Skeletal muscle tissue (tissue), 4 donors: ENCODE results near the gene SLC39A3. TPM values are rescaled to one million over a fixed set of nuclear protein-coding genes. Genes with fewer than 3 reads are reported as not detected.

ENCODE experiments used
- H3K27ac ChIP-seq: one replicate; pipeline ENCODE4 v1.7.0; 2013; ENCODE audit warnings: mild to moderate bottlenecking, low read depth, low read length, inconsistent platforms
- H3K27me3 ChIP-seq, 3 donors: one replicate each; pipeline ENCODE4 v1.7.0; 2013; ENCODE audit warnings: low read length in 3 of 3; ENCODE audit not compliant: control insufficient read depth in 3 of 3, insufficient read depth in 3 of 3
- H3K36me3 ChIP-seq, 3 donors: one replicate each; pipeline ENCODE4 v1.7.0; 2013; ENCODE audit warnings: low read length in 3 of 3; ENCODE audit not compliant: control insufficient read depth in 3 of 3, insufficient read depth in 3 of 3
- H3K4me1 ChIP-seq, 3 donors: one replicate each; pipeline ENCODE4 v1.7.0; 2013; ENCODE audit warnings: low read length in 3 of 3, mild to moderate bottlenecking in 3 of 3; ENCODE audit not compliant: control insufficient read depth in 3 of 3, insufficient read depth in 3 of 3
- H3K4me3 ChIP-seq, 3 donors: one replicate each; pipeline ENCODE4 v1.7.0; 2013; ENCODE audit warnings: low read length in 3 of 3
- H3K9ac ChIP-seq, 3 donors: one replicate each; pipeline ENCODE4 v1.7.0; 2013; ENCODE audit warnings: low read length in 3 of 3, mild to moderate bottlenecking in 3 of 3, moderate library complexity in 2 of 3, low read depth in 1 of 3
- H3K9me3 ChIP-seq, 3 donors: one replicate each; pipeline ENCODE4 v1.7.0; 2013; ENCODE audit warnings: low read length in 3 of 3; ENCODE audit not compliant: control insufficient read depth in 3 of 3
- total RNA-seq: library from RNA; depleted of rRNA; stranded (reverse); fragments of >200 nt; gene quantifications from one replicate; pipeline ENCODE4 v1.2.3, GENCODE V29; 2014
- donor health status: Osteomylitis.

The SLC39A3 gene
- total RNA-seq, 1 donor from 2014 or later = 8.4 TPM

DNA sequence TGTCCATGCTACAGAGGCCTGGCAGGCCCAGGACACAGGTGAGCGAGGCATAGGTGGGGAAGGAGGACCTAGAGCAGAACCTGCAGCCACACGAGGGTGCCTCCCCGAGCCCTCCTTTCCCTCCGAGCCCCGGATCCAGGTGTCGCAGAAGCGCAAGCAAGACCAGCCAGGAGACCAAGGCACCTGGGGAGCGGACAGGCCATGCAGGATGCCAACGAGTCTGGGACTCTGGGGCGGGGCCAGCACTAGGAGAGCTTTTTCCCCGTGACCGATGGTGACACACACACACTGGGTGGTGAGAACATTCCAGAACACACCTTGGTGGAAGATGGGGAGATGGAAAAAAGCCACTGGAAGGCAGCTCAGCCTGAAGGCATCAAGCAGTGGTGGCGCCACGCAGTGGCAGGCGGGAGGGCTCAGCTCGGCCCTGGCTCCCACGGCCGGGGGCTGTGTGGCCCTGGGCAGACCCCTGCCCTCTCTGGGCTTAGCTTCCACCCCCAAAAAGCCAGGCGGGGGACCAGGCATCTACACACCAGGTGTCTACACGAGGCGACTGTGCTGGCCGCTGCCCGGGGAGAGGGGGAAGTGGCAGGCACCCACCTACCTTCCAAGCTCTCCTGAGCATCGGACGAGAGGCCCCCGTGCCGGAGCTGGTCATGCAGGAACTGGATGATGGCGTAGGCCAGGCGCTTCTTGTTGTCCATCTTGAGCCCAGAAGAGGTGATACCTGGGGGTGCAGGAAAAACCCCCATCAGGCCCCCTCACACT is 28.7 kb upstream of the SLC39A3 start:
- Histone ChIP-seq H3K4me3 (no peak overlapping the region), H3K36me3 (peaks cover 27 to 33% (median 30%) of the 10 kb centered on the region in 3 donors), H3K27me3 (no peaks in the 10 kb centered on the region), H3K9ac (no peak overlapping the region), H3K27ac (no peak overlapping the region), H3K9me3 (no peaks in the 10 kb centered on the region), H3K4me1 (peaks cover 27 to 34% (median 33%) of the 10 kb centered on the region in 3 donors)

DNA sequence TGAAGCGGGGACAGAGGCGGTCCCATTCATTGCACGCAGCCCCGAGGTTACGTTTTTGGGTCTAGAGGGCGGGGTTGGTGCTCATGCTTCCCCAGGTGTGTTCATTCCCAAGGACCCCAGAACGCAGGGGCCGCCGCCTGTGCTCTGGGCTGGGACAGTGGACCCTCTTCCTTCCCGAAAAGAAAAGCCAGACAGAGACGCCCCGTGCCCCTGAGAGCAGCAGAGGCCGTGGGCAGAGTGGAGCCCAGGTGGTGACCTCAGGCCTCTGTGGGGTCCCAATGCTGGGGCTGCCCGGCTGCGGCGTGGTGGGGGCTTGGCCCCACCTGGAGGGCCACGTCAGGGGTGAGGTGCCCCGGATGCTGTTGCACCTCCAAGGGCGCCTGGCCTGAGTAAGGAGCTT is 27.9 kb upstream of the SLC39A3 start:
- Histone ChIP-seq H3K9ac (no peak overlapping the region), H3K36me3 (peaks cover 35 to 38% (median 38%) of the 10 kb centered on the region in 3 donors), H3K4me1 (peaks cover 27 to 34% (median 33%) of the 10 kb centered on the region in 3 donors), H3K27me3 (no peaks in the 10 kb centered on the region), H3K9me3 (no peaks in the 10 kb centered on the region), H3K27ac (no peak overlapping the region), H3K4me3 (no peak overlapping the region)

DNA sequence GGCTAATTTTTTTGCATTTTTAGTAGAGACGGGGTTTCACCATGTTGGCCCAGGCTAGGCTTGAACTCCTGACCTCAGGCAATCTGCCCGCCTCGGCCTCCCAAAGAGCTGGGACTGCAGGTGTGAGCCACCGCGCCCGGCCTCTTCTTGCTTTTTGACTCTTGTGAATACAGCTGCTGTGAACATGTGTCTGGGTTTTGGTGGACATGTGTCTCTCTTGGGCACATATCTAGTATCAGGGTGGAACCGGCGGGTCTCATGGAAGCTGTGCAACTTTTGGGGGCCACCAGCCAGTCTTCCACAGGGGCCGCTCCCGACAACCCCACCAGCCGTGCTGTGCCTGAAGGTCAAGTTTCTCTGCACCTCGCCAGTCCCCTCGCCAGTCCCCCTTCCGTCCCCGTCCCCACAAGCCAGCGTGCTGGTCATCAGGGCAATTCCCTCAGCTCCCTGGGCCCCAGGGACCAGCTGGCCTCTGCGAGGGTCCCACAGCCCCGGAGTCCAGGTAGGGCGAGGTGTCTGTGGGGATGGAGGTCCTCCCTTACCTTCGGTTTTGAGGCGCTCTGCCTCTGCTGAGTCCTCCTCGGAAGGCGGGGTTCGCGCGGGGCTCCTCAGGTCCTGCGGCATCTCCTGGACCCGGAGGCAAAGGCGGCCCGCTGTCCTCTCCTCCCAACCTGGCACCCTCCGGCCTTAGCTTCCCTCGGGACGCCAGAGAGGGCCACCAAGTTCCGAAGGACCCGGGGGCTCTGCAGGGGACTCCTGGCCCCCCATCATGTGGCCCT is 27.0 kb upstream of the SLC39A3 start:
- Histone ChIP-seq H3K9me3 (no peaks in the 10 kb centered on the region), H3K27me3 (no peaks in the 10 kb centered on the region), H3K36me3 (peaks cover 40 to 47% (median 45%) of the 10 kb centered on the region in 3 donors), H3K9ac (no peak overlapping the region), H3K4me3 (no peak overlapping the region), H3K27ac (no peak overlapping the region), H3K4me1 (peaks cover 22 to 26% (median 24%) of the 10 kb centered on the region in 3 donors)

DNA sequence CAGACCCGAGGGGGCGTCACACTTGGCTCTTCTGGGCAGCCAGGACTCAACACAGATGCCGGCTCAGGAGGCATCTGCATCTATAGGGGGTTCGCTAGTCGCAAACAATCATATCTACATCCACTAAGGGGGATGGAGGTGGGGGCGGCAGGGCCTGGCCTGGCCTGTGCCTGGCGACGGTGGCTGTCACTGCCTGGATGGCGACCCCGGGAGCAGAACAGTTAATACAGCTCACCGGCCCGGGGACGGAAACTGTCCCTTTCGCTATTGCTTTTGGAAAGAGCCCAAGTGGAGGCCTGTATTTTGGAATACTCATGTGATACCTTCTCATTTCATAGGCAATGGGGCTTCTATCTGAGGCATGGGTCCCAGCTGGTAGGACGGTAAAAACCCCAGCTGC is 25.6 kb upstream of the SLC39A3 start:
- Histone ChIP-seq H3K27ac (no peak overlapping the region), H3K36me3 (peaks cover 48 to 54% (median 54%) of the 10 kb centered on the region in 3 donors), H3K4me1 (peaks cover 9 to 13% (median 10%) of the 10 kb centered on the region in 3 donors), H3K27me3 (no peaks in the 10 kb centered on the region), H3K9me3 (no peaks in the 10 kb centered on the region), H3K4me3 (no peak overlapping the region), H3K9ac (no peak overlapping the region)

DNA sequence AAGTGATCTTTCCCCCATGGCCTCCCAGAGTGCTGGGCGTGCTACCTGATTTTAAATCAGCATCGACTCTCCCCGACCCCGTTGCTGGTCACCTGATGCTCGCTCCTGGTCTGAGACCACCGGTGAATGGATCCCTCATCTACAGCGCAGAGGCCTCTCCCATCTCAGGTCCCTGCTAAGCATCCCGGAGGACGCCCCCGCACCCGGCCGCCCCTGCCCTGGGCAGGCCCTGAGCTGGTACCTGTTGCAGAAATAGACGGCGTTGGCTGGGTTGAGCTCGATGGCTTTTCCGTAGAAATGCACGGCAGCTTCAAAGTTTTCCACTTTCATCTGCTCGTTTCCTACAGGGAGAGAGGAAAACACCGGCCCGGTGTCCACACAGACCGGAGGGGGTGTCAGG is 25.1 kb upstream of the SLC39A3 start:
- Histone ChIP-seq H3K9me3 (no peaks in the 10 kb centered on the region), H3K9ac (no peak overlapping the region), H3K4me1 (peaks cover 6 to 8% (median 6%) of the 10 kb centered on the region in 3 donors), H3K27ac (no peak overlapping the region), H3K4me3 (no peak overlapping the region), H3K36me3 (peaks cover 49 to 54% (median 54%) of the 10 kb centered on the region in 3 donors), H3K27me3 (no peaks in the 10 kb centered on the region)

DNA sequence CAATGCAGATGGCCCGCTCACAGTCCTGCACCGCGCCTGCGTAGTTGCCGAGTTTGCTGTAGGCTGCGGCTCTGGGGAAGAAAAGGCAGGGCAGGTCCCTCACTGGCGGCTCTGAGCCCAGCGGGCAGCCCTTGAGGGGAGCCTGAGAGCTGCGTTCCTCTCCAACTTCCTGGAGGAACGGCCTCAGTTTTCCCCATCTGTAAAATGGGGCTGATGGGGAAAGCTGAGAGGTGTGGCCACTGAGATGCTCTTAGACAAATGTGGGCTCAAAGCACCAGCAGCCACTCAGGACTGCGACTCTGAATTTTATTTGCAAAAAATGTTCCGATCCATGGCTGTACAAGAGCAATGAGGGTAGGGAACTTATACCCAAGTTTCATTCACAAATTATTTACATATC is 23.9 kb upstream of the SLC39A3 start:
- Histone ChIP-seq H3K4me1 (peaks cover 0 to 2% (median 0%) of the 10 kb centered on the region in 3 donors), H3K9me3 (no peaks in the 10 kb centered on the region), H3K9ac (no peak overlapping the region), H3K4me3 (no peak overlapping the region), H3K27me3 (no peaks in the 10 kb centered on the region), H3K36me3 (peaks cover 53 to 60% (median 57%) of the 10 kb centered on the region in 3 donors), H3K27ac (no peak overlapping the region)

DNA sequence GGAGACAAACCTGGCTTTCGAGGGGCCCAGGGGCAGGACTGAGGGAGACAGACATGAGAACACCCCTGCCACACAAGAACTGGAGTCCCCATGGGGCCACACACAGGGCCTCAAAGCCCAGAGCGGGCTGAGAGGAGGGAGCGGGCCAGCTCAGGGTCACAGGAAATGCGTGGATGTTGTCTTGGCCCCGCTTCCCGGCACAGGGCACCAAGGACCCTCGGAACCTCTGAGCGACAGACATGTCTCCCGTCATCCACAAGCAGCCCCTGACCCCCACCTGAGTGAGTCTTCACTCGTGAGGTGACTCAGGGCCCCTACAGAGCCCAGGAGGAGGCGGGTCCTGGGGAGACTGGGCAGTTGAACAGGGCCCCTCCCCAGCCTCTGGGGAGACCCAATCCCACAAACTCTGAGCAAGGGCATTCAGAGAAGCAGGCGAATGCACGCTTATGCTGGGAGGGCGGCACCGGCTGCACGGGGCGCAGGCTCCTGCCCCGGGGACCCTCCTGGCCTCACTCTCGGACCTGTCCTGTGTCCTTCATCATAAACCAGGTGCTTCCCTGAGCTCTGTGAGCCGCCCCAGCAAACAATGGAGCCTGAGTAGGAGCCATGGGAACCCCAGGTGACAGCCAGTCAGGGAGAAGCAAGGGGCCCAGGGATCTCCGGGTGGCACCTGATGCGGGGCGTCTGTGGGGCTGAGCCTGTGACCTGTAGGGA is 23.1 kb upstream of the SLC39A3 start:
- Histone ChIP-seq H3K27me3 (no peaks in the 10 kb centered on the region), H3K4me1 (no peaks in the 10 kb centered on the region), H3K27ac (no peak overlapping the region), H3K9ac (no peak overlapping the region), H3K4me3 (no peak overlapping the region), H3K36me3 (peaks cover 53 to 63% (median 54%) of the 10 kb centered on the region in 3 donors), H3K9me3 (no peaks in the 10 kb centered on the region)

DNA sequence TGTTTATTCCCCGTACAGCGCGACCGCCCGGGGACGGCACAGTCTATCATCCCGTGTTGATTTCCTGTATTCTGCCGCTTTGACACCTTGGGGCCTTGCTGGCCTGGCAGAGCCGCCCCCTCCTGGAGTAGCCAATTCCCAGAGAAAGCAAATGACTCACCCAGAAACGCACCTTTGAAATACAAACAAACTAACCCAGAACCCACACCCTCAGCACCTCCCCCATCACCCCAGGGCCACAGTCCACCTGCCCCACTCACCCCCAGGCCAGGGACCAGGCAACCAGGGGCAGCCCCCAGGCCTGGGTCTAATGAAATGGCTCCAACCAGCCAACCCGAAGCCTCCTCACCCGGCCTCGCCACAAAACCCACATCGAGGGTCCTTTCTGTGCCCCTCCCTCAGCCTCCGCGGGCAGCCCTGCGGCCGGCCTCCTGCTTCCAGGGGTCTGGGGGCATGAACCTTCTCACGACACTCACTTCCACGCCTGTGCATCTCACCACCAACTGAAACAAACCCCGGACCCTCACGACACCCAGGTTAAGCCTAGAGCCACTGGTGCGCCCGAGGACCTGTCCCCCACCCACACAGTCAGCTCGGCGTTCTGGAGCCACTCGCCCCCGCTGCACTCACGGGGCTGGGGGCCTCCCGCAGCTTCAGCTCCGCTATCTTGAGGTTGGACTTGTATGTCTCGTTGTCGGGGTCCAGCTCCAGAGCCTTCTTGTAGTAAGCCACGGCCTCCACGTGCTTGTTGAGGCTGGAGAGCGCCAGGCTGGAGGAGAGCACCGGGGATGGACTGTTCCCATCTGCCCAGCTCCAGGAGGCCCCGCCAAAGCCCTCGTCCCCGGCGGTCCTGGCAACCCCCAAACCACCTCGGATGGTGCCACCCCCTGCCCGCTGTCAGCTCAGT is 22.3 kb upstream of the SLC39A3 start:
- Histone ChIP-seq H3K36me3 (peaks cover 51 to 65% (median 55%) of the 10 kb centered on the region in 3 donors), H3K4me3 (no peak overlapping the region)

DNA sequence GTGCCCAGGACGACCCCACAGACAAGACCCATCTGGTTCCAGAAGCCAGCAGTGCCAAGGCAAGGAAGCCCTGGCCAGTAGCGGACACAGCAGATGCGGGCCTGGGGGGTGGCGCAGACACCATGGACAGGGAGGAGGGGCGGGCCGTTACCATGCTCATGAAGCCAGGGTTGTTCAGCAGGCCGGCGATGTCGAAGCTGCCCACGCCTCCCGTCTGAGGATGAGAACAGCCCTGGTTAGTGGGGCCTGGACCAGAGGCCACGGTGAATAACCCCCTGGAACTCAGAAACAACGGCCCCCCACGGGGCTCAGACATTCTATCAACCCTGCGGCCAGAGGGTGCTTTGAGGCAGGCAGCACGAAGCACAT is 21.5 kb upstream of the SLC39A3 start:
- H3K27me3 ChIP-seq = no peaks in the 10 kb centered on the region
- H3K4me1 ChIP-seq = no peaks in the 10 kb centered on the region
- H3K27ac ChIP-seq = no peak overlapping the region
- peaks cover 51 to 62% (median 55%) of the 10 kb centered on the region in 3 donors for H3K36me3 ChIP-seq
- H3K9ac ChIP-seq = no peak overlapping the region
- no peak overlapping the region for H3K4me3 ChIP-seq
- no peaks in the 10 kb centered on the region for H3K9me3 ChIP-seq

More for the DNA sequence above, 22.3 kb upstream of the SLC39A3 start:
- Histone ChIP-seq H3K27ac (no peak overlapping the region), H3K4me1 (no peaks in the 10 kb centered on the region), H3K9ac (no peak overlapping the region), H3K27me3 (no peaks in the 10 kb centered on the region), H3K9me3 (no peaks in the 10 kb centered on the region)
